CD4-positive, alpha-beta T cell treated with Interleukin-17A for 1 hour (primary cell): Measurements from ENCODE around the gene RAP1GAP2.

Experiments used
- DNase-seq: peaks from one replicate; pipeline ENCODE4 v3.0.0-alpha.2; 2020

RAP1GAP2 gene

DNA sequence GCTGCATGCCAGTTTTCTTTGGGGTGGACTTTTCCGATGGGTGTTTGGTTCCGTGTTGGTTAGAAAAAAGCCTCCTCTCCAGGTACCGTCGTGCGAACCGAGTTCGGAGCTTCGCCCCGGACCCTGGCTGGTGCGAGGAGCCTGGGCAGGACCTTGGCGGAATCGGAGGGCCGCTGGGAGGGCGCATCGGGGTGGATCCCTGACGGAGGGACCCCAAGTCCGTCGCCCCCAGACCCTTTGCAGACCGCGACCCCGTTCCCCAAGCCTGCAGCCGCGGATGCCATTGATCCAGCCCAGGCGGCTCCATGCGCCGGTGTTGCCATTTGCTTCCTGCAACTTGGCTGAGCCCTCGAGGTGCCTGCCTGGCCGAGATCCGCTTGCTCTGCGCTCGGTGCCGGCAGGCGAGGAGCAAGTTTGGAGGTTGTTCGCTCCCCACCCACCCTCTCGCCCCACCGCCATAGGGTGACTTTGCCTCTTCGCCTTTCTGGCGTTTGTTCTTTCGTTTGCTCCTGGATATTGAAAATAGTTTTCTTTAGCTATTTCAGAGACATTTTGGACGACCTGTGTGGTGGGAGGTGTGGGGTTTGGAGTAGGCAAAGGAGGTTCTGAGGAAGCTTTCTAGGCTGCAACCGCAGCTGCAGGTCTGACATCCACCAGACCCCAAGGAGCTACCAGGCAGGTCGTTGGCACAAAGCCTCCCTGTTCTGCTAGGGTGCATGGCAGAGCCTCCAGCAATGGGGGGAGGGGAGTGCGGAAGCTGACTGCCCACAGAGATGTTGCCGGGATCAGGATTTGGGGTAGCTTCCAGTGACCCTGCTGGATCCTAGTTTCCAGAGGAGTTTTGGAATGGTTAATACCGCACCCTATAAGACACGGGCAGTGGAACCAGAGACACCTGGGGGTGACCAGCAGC is 58.2 kb downstream of the RAP1GAP2 start:
- DNase-seq, result no peak

GRCh38 chr17:2855063-2855600 is 58.9 kb downstream of the RAP1GAP2 start:
- DNase-seq, result no peak

GRCh38 chr17:2856727-2857126 is 60.5 kb downstream of the RAP1GAP2 start:
- DNase-seq, result no peak

DNA sequence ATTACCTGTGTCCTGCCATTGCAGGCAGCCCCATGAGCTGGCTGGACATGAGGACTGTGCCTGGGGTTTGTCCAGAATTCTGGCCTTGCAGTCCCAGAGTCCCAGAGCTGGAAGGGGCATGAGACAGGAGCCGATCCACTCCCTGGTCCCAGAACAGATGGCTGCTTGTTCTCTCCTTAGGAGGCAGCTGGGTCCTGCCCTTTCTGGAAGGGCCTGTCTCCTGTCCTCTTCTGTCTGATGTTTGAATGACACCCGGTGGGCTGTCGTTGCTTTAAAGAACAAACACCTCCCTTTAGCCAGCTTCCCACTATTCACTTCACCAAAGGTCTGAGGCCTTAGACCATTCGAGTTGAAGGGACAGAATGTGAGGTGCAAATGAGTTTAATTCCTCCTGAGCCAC is 63.8 kb downstream of the RAP1GAP2 start:
- no peak for DNase-seq

DNA sequence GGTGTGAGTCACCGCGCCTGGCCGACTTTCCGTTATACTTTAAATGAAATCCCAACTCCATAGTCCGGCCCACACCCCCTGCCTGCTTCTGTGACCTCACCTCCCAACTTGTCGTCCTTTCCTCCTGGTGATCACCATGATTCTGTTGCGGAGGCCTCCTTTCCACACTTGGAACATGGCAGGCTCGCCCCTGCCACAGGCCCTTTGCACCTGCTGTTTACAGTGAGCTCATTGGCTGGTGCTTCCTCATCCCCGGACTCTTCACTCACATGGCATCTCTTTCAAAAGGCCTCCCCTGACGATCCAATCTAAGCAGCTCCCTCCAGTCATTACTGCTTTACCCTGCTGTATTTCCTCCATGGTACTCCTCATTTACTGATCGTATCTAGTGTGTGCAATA is 64.6 kb downstream of the RAP1GAP2 start:
- no peak for DNase-seq

- DNase-seq, result no peak
These were observed 66.0 kb downstream of the RAP1GAP2 start for GRCh38 chr17:2862197-2862596.

DNA sequence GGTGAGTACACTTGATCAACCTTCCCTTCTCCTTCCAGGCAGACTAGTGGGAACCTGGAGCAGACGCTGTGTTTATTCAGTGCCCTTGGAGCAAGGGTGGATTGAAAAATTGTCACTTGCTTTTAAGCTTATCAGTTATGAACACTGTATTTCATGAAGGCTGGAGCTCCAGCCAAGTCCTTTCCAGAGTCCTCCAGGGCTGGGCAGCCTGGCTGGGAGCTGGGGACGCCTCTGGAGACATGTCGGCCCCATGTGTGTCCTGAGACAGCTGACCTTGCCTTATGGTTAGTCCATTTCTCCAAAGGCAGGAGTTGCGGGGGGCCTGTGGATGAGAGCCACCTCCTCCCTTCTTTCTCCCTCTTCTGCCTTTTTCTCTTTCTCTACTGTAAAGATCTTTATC is 67.0 kb downstream of the RAP1GAP2 start:
- no peak for DNase-seq

- no peak for DNase-seq
These were observed 69.0 kb downstream of the RAP1GAP2 start for GRCh38 chr17:2865228-2865627.

GRCh38 chr17:2867441-2868424 is 71.5 kb downstream of the RAP1GAP2 start:
- no peak for DNase-seq

GRCh38 chr17:2869604-2870003 is 73.4 kb downstream of the RAP1GAP2 start:
- no peak for DNase-seq

GRCh38 chr17:2871205-2871604 is 75.0 kb downstream of the RAP1GAP2 start:
- no peak for DNase-seq

GRCh38 chr17:2871720-2872119 is 75.5 kb downstream of the RAP1GAP2 start:
- no peak for DNase-seq

GRCh38 chr17:2872282-2872681 is 76.0 kb downstream of the RAP1GAP2 start:
- DNase-seq, result no peak

GRCh38 chr17:2874189-2874686 is 78.0 kb downstream of the RAP1GAP2 start:
- no peak for DNase-seq

DNA sequence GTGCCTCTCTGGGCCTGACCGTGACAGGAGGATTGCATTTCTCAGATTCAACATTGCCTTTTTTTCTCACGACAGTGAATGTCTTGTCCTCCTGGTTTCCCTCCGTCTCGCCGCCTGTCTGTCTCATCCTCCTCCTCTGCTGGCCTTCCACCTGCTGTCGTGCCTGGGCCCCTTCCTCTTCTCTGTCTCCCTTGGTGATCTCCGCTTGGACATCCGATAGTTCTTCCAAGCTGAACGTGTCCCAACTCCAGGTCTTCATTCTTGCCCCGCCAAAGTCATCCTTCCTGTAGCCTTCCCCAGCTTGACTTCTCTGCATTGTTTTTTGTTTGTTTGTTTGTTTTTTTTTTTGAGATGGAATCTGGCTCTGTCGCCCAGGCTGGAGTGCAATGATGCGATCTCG is 79.4 kb downstream of the RAP1GAP2 start:
- no peak for DNase-seq

- DNase-seq, result no peak
These were observed 80.2 kb downstream of the RAP1GAP2 start for GRCh38 chr17:2876467-2876866.

DNA sequence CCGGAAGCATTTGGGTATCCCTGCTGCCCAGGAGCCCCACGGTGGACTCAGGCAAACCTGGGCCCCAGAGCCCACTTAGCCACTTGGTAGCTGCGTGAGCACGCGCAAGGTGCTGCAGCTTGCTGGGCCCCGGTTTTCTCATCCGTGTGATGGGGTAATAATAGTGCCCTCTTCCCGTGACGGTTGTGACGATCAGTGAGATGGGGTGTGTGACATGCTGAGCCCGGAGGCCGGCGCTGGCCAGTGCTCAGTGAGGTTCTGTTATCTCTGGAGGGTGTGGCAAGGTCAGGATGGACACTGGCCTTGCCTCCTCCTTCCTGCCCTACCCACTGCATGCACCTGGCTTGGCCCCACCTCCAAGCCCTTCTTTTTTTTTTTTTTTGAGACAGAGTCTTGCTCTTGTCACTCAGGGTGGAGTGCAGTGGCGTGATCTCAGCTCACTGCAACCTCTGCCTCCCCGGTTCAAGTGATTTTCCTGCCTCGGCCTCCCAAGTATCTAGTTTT is 82.6 kb downstream of the RAP1GAP2 start:
- DNase-seq, result no peak

DNA sequence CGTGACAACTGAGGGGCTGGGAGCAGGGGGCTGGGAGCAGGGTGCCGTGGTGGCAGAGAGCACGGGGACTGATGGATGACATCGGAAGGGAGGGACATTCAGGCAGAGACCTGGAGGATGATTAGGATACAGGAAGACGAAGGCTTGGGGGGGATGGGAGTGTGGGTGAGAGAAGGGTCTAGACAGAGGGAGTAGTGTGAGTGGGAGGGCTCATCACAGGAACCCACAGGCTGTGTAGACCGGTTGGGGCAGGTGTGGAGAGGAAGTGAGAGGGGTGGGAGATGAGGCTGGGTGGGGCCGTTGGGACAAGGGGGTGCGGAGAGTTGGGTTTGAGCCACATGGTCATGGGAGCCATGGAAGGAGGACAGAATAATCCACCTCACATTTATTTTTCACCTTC is 83.8 kb downstream of the RAP1GAP2 start:
- DNase-seq, result no peak

- DNase-seq, result no peak
These were observed 85.1 kb downstream of the RAP1GAP2 start for GRCh38 chr17:2881295-2881694.

DNA sequence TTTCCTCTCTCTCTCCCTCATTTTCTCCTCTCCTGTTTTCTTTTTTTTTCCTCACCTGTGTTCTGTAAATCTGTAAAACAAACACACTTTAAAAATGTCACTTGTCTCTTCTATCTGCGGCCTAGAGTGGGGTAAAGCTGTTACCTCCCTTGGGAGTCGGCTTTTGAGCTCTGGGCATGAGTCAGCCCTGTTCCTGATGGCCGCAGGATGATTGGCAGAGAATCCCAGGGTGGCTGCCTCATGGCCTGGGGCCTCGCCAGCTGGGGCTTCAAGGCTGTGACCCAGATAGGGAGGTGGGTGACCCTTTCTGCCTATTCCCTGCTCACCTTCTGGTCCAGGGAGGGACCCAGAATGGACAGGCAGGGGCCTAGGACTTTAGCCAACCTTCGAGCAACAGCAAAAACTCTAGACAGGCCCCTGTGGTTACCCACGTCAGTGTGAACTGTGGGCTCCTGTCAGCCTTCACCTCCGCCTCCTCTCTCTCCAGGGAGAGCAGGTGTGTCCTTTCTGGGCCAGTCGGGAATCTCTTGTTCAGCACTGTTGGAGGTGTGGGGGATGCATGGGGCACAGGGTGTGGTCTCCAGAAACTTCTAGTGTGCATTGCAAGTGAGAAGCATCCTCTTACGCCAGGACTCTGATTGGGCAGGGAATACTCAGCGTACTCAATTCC is 87.4 kb downstream of the RAP1GAP2 start:
- DNase-seq, result no peak

GRCh38 chr17:2885733-2886132 is 89.5 kb downstream of the RAP1GAP2 start:
- DNase-seq, result no peak

GRCh38 chr17:2888326-2888725 is 92.1 kb downstream of the RAP1GAP2 start:
- DNase-seq, result no peak
